ENCODE measurements around the gene CDK19.

Gene CDK19

GRCh38 chr6:110735666-110736065 lies 79.6 kb downstream of the CDK19 start:
- TF ChIP-seq, protein P1, sequence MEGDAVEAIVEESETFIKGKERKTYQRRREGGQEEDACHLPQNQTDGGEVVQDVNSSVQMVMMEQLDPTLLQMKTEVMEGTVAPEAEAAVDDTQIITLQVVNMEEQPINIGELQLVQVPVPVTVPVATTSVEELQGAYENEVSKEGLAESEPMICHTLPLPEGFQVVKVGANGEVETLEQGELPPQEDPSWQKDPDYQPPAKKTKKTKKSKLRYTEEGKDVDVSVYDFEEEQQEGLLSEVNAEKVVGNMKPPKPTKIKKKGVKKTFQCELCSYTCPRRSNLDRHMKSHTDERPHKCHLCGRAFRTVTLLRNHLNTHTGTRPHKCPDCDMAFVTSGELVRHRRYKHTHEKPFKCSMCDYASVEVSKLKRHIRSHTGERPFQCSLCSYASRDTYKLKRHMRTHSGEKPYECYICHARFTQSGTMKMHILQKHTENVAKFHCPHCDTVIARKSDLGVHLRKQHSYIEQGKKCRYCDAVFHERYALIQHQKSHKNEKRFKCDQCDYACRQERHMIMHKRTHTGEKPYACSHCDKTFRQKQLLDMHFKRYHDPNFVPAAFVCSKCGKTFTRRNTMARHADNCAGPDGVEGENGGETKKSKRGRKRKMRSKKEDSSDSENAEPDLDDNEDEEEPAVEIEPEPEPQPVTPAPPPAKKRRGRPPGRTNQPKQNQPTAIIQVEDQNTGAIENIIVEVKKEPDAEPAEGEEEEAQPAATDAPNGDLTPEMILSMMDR (IDR thresholded peaks at IDR 0.05), result no peak
- Histone ChIP-seq H3K9ac (no peak overlapping the region), H3K9me3 (ENCODE audit: control insufficient read depth, low read length) (no peaks in the 10 kb centered on the region), H3K4me1 (no peaks in the 10 kb centered on the region), H3K27me3 (ENCODE audit: control insufficient read depth, insufficient read depth, low read length) (no peaks in the 10 kb centered on the region), H3K36me3 (ENCODE audit: control insufficient read depth, insufficient read depth, low read length) (no peaks in the 10 kb centered on the region), H3K4me3 (ENCODE audit: low read depth, low read length) (no peak overlapping the region), H3K4me2 (ENCODE audit: low read length) (no peak overlapping the region), H3K79me2 (peaks cover 1% of the 10 kb centered on the region), H3K27ac (no peak overlapping the region), H2AFZ (no peak overlapping the region)

DNA sequence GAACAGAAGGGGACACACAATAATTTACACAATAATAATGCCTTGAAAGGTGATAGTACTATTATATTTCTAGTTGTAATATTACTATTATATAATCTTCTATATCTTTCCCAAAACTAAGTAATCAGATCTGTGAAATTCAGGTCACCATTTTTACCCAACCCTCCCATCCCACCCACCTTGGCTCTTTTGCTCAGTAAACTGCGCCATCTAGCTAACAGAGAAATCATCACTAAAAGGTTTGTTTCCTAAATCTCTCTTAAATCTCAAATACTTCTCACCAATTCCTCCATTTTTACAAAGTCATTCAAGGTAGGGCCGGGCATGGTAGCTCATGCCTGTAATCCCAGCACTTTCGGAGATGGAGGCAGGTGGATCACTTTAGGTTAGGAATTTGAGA lies 83.4 kb downstream of the CDK19 start:
- H3K4me2 ChIP-seq (ENCODE audit: low read length), result no peak overlapping the region
- H3K4me1 ChIP-seq, result no peaks in the 10 kb centered on the region
- H3K27me3 ChIP-seq (ENCODE audit: control insufficient read depth, insufficient read depth, low read length), result no peaks in the 10 kb centered on the region
- no peaks in the 10 kb centered on the region for H3K36me3 ChIP-seq (ENCODE audit: control insufficient read depth, insufficient read depth, low read length)
- no peak overlapping the region for H2AFZ ChIP-seq
- TF ChIP-seq, protein P1 (IDR thresholded peaks at IDR 0.05), result no peak
- no peaks in the 10 kb centered on the region for H3K9me3 ChIP-seq (ENCODE audit: control insufficient read depth, low read length)
- no peak overlapping the region for H3K4me3 ChIP-seq (ENCODE audit: low read depth, low read length)
- no peak overlapping the region for H3K27ac ChIP-seq
- no peak overlapping the region for H3K9ac ChIP-seq
- H3K79me2 ChIP-seq, result no peaks in the 10 kb centered on the region

DNA sequence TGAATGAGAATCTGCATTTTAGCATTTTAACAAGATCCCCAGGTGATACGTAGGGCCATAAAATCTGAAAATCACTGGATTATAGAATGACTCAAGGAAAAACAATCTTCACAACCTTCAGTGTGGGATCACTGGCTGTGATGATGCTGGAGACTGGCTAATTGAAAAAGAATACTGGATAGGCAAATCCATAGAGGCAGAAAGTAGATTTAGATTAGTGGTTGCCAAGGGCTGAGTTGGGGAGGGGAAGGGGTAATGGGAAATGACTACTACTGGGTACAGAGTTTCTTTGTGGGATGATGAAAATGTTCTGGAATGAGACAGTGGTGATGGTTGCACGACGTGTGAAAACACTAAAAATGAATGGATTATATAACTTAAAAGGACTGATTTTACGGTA lies 84.1 kb downstream of the CDK19 start:
- Histone ChIP-seq H3K27me3 (ENCODE audit: control insufficient read depth, insufficient read depth, low read length) (no peaks in the 10 kb centered on the region), H3K36me3 (ENCODE audit: control insufficient read depth, insufficient read depth, low read length) (no peaks in the 10 kb centered on the region), H3K9me3 (ENCODE audit: control insufficient read depth, low read length) (no peaks in the 10 kb centered on the region), H3K9ac (no peak overlapping the region), H3K4me1 (no peaks in the 10 kb centered on the region), H3K4me2 (ENCODE audit: low read length) (no peak overlapping the region), H2AFZ (no peak overlapping the region), H3K27ac (no peak overlapping the region), H3K4me3 (ENCODE audit: low read depth, low read length) (no peak overlapping the region), H3K79me2 (no peaks in the 10 kb centered on the region)
- TF ChIP-seq, protein P1 (IDR thresholded peaks at IDR 0.05), result no peak

DNA sequence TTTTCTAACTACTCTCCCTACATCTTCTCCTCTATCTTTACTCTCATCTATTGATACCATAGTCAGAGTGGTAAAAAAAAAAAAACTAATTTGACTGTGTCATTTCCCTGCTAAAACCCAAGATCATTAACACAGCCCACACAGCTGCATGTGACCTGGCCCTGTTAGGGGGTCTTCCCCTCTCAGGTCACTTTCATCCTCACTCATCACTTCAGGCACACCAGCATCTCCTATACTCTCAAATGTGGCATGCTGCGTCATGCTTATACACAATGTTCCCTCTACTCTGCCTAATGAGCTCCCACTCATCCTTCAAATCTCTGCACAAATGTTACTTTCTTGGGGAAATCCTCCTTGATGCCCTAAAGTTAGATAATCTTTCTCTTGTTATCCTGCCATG lies 86.8 kb downstream of the CDK19 start:
- Histone ChIP-seq H3K27ac (no peak overlapping the region), H3K4me1 (no peaks in the 10 kb centered on the region), H2AFZ (no peak overlapping the region), H3K79me2 (no peaks in the 10 kb centered on the region), H3K36me3 (ENCODE audit: control insufficient read depth, insufficient read depth, low read length) (no peaks in the 10 kb centered on the region), H3K9me3 (ENCODE audit: control insufficient read depth, low read length) (no peaks in the 10 kb centered on the region), H3K4me3 (ENCODE audit: low read depth, low read length) (no peak overlapping the region), H3K9ac (no peak overlapping the region), H3K27me3 (ENCODE audit: control insufficient read depth, insufficient read depth, low read length) (no peaks in the 10 kb centered on the region), H3K4me2 (ENCODE audit: low read length) (no peak overlapping the region)
- TF ChIP-seq, protein P1 (IDR thresholded peaks at IDR 0.05), result no peak

DNA sequence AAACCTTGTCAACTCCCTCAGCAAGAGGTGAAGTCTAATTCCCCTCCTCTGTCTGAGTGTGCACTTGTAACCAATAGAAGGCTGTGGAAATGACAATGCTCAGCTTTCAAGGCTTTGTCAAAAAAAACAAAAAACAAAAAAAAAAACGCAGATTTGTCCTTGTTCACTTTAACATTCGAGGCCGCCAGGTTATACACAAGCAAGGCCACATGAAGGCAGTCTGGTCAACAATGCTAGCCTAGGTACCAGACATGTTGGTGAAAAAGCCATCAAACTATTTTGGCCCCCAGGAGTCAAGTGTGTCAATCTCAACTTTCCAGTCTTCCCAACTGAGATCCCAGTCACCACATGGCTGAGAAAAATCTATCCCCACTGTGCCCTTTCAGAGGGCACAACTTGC lies 92.3 kb downstream of the CDK19 start:
- no peaks in the 10 kb centered on the region for H3K9me3 ChIP-seq (ENCODE audit: control insufficient read depth, low read length)
- H3K27me3 ChIP-seq (ENCODE audit: control insufficient read depth, insufficient read depth, low read length), result no peaks in the 10 kb centered on the region
- H3K36me3 ChIP-seq (ENCODE audit: control insufficient read depth, insufficient read depth, low read length), result no peaks in the 10 kb centered on the region
- TF ChIP-seq, protein P1 (IDR thresholded peaks at IDR 0.05), result no peak
- H3K79me2 ChIP-seq, result no peaks in the 10 kb centered on the region
- H3K4me2 ChIP-seq (ENCODE audit: low read length), result no peak overlapping the region
- H3K9ac ChIP-seq, result no peak overlapping the region
- no peaks in the 10 kb centered on the region for H3K4me1 ChIP-seq
- H2AFZ ChIP-seq, result no peak overlapping the region
- H3K4me3 ChIP-seq (ENCODE audit: low read depth, low read length), result no peak overlapping the region
- no peak overlapping the region for H3K27ac ChIP-seq
